ENCODE data around the gene CACUL1.

Gene CACUL1

GRCh38 chr10:118737603-118738302 is 17.0 kb downstream of the CACUL1 start:
- Histone ChIP-seq H3K36me3 (ENCODE audit: control insufficient read depth, insufficient read depth, low read length) (no peaks in the 10 kb centered on the region), H3K4me3 (replicated peaks; ENCODE audit: low read depth, low read length) (no peak overlapping the region), H3K27me3 (replicated peaks; ENCODE audit: control insufficient read depth, insufficient read depth, low read length) (no peaks in the 10 kb centered on the region)
- no peak for DNase-seq (ENCODE audit: extremely low read depth, insufficient read length)
- no peak for TF ChIP-seq CTCF (IDR thresholded peaks at IDR 0.05; ENCODE audit: insufficient read depth, low read length, poor library complexity, severe bottlenecking)

DNA sequence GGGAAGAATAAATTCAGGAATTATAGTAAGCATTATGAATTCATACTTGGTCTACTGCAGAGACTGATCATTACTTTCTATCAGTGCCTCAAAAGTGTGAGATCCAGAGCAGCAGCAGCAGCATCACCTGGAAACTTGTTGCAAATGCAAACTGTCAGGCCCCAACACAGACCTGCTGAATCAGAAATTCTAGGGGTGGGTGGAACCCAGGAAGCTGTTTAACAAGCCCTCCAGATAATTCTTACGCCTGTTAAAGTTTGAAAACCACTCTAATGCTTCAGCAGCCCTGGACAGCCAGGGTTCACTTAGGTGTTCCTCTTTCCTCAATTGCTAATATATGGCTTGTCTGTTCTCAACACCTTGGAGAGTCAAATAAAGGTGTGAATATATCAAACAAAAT is 19.5 kb downstream of the CACUL1 start:
- no peak for TF ChIP-seq CTCF (IDR thresholded peaks at IDR 0.05; ENCODE audit: insufficient read depth, low read length, poor library complexity, severe bottlenecking)
- no peaks in the 10 kb centered on the region for H3K27me3 ChIP-seq (replicated peaks; ENCODE audit: control insufficient read depth, insufficient read depth, low read length)
- no peak for DNase-seq (ENCODE audit: extremely low read depth, insufficient read length)
- no peak overlapping the region for H3K4me3 ChIP-seq (replicated peaks; ENCODE audit: low read depth, low read length)
- H3K36me3 ChIP-seq (ENCODE audit: control insufficient read depth, insufficient read depth, low read length) = no peaks in the 10 kb centered on the region

DNA sequence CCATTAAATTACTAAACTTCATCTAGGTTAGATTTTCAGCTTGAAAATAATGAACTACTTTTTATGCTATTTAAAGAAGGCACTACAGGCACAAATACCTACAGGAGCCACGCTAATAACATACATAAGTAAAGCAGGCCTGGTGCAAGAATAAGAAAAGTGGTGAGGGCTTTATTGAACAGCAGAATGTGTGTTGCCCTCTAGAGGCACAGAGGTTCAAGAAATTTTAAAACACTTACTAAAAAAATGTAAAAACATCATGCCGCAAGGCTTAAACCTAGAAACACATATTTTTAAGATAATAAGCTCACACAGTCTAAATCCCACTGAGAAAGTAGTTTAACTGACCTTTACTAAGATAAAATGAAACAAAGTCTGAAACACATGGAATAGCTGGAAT is 20.3 kb downstream of the CACUL1 start:
- no peak overlapping the region for H3K4me3 ChIP-seq (replicated peaks; ENCODE audit: low read depth, low read length)
- peak; percentile 47 for TF ChIP-seq CTCF (IDR thresholded peaks at IDR 0.05; ENCODE audit: insufficient read depth, low read length, poor library complexity, severe bottlenecking)
- DNase-seq (ENCODE audit: extremely low read depth, insufficient read length) = no peak
- no peaks in the 10 kb centered on the region for H3K36me3 ChIP-seq (ENCODE audit: control insufficient read depth, insufficient read depth, low read length)
- H3K27me3 ChIP-seq (replicated peaks; ENCODE audit: control insufficient read depth, insufficient read depth, low read length) = no peaks in the 10 kb centered on the region

DNA sequence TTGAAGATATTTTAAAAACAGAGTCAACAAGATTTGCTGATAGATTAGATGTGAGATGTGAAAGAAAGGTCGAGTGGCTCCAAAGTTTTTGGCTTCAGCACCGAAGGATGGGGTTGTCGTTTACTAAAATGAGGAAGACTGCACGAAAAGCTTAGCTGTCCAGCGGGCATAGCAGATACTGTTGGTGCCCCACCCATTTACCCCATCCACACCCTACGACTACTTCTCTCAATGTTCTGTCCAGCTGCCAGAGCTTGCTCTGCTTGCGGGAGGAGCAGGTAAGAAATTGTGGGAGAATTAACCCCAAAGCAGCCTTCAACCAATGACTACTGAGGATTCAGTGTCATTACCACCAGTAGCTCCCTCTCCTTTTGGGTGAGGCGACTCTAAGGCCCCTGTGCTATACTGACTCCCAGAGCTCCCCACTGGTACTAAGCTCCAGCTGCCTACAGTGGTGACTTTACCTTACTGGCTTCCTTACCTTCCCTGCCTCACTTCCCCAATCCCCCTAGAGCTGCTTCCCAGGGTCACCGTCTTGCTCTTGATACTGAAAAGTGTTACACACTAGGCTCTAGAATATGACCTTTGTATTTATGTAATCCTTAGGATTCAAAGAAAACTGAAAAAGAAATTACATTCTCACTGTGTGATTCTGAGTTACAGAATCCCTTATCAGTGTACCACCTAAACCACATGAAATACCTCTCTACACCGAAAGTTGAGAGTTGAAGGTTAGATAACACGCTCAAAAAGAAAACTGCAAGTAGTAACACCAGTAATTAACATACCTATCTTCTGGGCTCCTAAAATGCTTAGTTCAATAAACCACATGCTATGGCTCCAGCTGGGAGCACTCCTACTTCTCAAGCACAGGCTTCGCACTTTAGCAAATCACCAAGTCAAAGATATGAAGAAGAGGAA is 22.3 kb downstream of the CACUL1 start:
- no peak for DNase-seq (ENCODE audit: extremely low read depth, insufficient read length)
- TF ChIP-seq CTCF (IDR thresholded peaks at IDR 0.05; ENCODE audit: insufficient read depth, low read length, poor library complexity, severe bottlenecking) = no peak
- Histone ChIP-seq H3K36me3 (ENCODE audit: control insufficient read depth, insufficient read depth, low read length) (no peaks in the 10 kb centered on the region), H3K4me3 (replicated peaks; ENCODE audit: low read depth, low read length) (no peak overlapping the region), H3K27me3 (replicated peaks; ENCODE audit: control insufficient read depth, insufficient read depth, low read length) (no peaks in the 10 kb centered on the region)

DNA sequence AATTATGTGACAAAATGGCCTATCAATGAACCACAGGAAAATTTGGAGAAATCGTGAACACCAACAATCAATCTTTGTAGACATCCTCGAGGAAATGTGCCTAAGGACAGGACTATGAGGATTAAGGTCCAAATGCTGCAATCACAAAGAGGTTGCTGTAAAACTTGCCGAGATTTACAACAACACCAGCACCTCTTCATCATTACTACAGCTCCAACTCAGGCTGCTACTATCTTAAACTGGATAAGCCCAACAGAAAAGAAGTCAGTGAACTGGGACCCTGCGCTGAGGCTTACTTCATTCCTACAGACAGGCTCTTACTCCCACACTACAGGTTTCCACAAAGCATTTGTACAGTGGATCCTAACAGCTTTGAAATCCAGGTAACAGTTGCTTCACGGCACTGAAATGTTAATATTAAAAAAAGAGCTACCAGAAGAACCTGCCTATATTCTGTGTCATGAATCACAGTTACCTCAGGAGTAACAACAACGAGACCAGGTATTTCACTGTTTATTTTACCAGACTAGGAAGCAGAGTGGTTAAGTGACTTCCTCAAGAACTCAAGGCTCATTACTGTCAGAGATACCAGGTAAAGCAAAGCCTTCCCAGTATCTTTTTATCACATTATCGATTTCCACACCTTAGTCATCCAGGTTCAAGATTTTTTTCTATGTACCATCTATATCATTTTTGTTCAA is 23.9 kb downstream of the CACUL1 start:
- Histone ChIP-seq H3K4me3 (replicated peaks; ENCODE audit: low read depth, low read length) (no peak overlapping the region), H3K27me3 (replicated peaks; ENCODE audit: control insufficient read depth, insufficient read depth, low read length) (no peaks in the 10 kb centered on the region), H3K36me3 (ENCODE audit: control insufficient read depth, insufficient read depth, low read length) (no peaks in the 10 kb centered on the region)
- no peak for TF ChIP-seq CTCF (IDR thresholded peaks at IDR 0.05; ENCODE audit: insufficient read depth, low read length, poor library complexity, severe bottlenecking)
- DNase-seq (ENCODE audit: extremely low read depth, insufficient read length) = no peak

Data from GM06990 (cell line).